GM19099 (cell line): Measurements from ENCODE around the gene ADAM22.

Source experiments
- POLR2A ChIP-seq: IDR thresholded peaks from 3 replicates; pipeline ENCODE4 v1.6.1; 2011; ENCODE audit warnings: low read depth; ENCODE audit not compliant: insufficient read length; ENCODE audit errors: extremely low read depth

The ADAM22 gene

GRCh38 chr7:87933953-87934698, at the start of gene ADAM22:
Gene ADAM22, plus strand, starts transcription at chr7:87934251. Its CDS starts 215 bp downstream, at chr7:87934466.
- peak; percentile 90 for TF ChIP-seq POLR2A

- no peak for TF ChIP-seq POLR2A
Observed at GRCh38 chr7:87885018-87885417, 49.0 kb upstream of the ADAM22 start.

GRCh38 chr7:87886875-87887274, 47.2 kb upstream of the ADAM22 start:
- no peak for TF ChIP-seq POLR2A

- TF ChIP-seq POLR2A = no peak
Observed at GRCh38 chr7:87895363-87895762, 38.7 kb upstream of the ADAM22 start.

- no peak for TF ChIP-seq POLR2A
Observed at GRCh38 chr7:87899255-87899654, 34.8 kb upstream of the ADAM22 start.

GRCh38 chr7:87912121-87912520, 21.9 kb upstream of the ADAM22 start:
- TF ChIP-seq POLR2A = no peak

GRCh38 chr7:87918740-87919139, 15.3 kb upstream of the ADAM22 start:
- no peak for TF ChIP-seq POLR2A

GRCh38 chr7:87919875-87920274, 14.2 kb upstream of the ADAM22 start:
- TF ChIP-seq POLR2A = no peak

GRCh38 chr7:87920578-87920977, 13.5 kb upstream of the ADAM22 start:
- TF ChIP-seq POLR2A = no peak

- TF ChIP-seq POLR2A = peak; percentile 63
Observed at GRCh38 chr7:87926581-87927461, 7.2 kb upstream of the ADAM22 start.

- TF ChIP-seq POLR2A = no peak
Observed at GRCh38 chr7:87933605-87933952, 472 bp upstream of the ADAM22 start.

GRCh38 chr7:87934699-87935383, 790 bp downstream of the ADAM22 start:
- no peak for TF ChIP-seq POLR2A

GRCh38 chr7:87935384-87935706, 1.3 kb downstream of the ADAM22 start:
- TF ChIP-seq POLR2A = no peak

GRCh38 chr7:87941138-87941537, 7.1 kb downstream of the ADAM22 start:
- TF ChIP-seq POLR2A = no peak

- no peak for TF ChIP-seq POLR2A
Observed at GRCh38 chr7:87944547-87944946, 10.5 kb downstream of the ADAM22 start.

- TF ChIP-seq POLR2A = no peak
Observed at GRCh38 chr7:87948371-87948770, 14.3 kb downstream of the ADAM22 start.
